Hippocampal formation (tissue), 2 donors: Measurements from ENCODE around the gene TAMALIN.
"Not testable (repeated sequence)": the region's sequence is repeated elsewhere in the genome, so short reads cannot be mapped to it uniquely, and the experiment has no call there.

Experiments used
- DNase-seq, 2 donors: peaks; one replicate each; lab custom pipeline; 2025; lab: John Stamatoyannopoulos, UW

The TAMALIN gene

DNA sequence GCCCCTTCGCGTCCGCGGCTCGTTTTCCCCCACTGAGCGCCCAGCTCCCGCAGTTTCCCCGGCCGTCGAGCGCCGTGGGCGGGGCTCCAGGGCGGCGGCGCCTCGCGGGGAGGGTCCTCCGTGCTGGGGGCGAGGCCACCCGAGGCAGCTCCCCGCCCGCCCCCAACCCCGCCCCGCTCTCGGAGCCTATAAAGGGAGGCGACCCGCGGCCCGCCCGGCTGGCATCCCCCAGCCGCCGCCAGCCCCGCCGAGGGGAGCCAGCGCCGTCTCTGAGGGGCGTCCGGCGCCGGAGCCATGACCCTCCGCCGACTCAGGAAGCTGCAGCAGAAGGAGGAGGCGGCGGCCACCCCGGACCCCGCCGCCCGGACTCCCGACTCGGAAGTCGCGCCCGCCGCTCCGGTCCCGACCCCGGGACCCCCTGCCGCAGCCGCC lies at the start of gene TAMALIN:
TAMALIN (plus strand) TSS at position 221 of the 432 bp plus-strand sequence; CDS start at position 295, 74 bp downstream.
- DNase-seq: no peak

DNA sequence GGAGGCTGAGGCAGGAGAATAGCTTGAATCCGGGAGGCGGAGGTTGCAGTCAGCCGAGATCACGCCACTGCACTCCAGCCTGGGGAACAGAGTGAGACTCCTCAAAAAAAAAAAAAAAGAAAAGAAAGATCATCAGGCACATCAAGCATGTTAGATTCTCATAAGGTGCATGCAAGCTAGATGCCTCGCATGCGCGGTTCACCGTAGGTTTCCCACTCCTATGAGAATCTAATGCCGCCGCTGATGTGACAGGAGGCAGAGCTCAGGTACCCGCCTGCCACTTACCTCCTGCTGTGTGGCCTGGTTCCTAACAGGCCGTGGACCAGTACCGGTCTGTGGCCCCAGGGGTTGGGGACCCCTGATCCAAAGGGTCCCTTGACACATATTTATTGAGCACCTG lies 48.2 kb upstream of the TAMALIN start:
- no peak for DNase-seq

DNA sequence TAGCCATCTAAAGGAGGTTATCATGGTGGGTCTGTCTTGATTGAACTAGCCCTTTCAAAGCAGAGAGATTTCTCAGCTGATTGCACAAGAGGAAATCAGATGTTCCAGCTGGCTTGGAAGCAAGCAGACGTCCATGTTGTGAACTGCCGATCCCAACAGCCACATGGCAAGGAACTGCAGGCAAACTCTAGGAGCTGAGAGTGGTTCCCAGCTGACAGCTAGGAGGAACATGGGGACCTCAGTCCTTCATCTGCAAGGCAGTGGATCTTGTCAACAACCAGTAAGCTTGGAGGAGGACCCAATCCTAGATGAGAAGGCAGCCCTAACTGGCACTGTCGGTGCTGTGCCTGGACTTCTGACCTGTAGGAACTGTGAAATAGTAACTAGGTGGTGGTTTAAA lies 47.5 kb upstream of the TAMALIN start:
- no peak for DNase-seq

- DNase-seq: no peak
These were observed 46.8 kb upstream of the TAMALIN start for GRCh38 chr12:51959921-51960320.

DNA sequence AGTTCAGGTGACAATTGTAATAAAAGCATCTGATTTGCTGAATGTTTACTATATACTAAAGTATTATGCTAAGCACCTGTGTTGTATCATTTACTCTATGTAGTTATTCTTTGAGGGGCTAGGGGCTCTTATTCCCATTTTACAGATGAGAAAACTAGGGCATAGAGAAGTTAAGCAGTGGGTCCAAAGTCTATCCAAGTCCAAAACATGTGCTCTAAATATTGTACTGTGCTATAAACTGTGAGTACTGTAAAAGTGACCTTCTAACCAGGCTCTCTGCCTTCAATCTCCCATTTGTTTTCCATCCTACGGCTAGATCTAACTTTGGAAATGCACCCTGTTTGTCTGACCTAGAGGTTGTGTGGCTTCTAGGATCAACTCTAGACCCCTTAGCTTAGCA lies 46.3 kb upstream of the TAMALIN start:
- no peak for DNase-seq

- DNase-seq: no peak
These were observed 45.9 kb upstream of the TAMALIN start for GRCh38 chr12:51960890-51961289.

DNA sequence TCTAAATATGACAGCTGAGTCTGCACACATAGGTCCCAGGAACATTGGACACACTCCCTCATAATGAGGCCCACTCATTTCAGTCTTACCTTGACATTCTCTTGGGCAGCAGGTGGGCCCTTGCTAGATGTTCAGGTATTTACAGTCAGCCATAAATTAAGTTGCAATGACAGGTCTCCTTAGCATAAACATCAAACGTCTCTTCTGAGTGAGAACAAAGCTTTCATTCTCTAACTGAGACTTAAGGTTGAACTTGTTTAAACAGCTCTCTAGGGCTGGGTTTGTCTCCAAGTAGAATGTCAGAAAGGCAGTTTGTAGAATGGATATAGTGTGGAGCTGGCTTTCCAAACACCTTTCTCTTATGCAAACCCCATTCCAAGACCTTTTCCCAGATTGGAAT lies 44.9 kb upstream of the TAMALIN start:
- no peak for DNase-seq

GRCh38 chr12:51962737-51963136 lies 44.0 kb upstream of the TAMALIN start:
- no peak for DNase-seq

DNA sequence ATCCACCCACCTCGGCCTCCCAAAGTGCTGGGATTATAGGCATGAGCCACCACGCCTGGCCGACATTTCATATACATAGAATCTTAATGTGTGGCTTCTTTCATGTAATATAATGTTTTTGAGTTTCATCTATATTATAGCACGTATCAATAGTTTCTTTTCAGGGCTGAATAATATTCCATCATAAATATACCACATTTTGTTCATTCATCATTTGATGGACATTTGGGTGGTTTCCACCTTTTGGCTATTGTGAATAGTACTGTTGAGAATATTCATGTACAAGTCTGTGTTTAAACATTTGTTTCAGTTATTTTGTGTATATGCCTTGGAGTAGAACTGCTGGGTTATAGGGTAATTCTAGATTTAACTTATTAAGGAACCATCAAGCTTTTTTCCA lies 43.3 kb upstream of the TAMALIN start:
- no peak for DNase-seq

GRCh38 chr12:51969643-51970042 lies 37.1 kb upstream of the TAMALIN start:
- DNase-seq: no peak

GRCh38 chr12:51970904-51971646 lies 35.7 kb upstream of the TAMALIN start:
- DNase-seq: no peak

- DNase-seq: no peak
These were observed 34.9 kb upstream of the TAMALIN start for GRCh38 chr12:51971679-51972421.

GRCh38 chr12:51972422-51972812 lies 34.3 kb upstream of the TAMALIN start:
- DNase-seq: no peak

DNA sequence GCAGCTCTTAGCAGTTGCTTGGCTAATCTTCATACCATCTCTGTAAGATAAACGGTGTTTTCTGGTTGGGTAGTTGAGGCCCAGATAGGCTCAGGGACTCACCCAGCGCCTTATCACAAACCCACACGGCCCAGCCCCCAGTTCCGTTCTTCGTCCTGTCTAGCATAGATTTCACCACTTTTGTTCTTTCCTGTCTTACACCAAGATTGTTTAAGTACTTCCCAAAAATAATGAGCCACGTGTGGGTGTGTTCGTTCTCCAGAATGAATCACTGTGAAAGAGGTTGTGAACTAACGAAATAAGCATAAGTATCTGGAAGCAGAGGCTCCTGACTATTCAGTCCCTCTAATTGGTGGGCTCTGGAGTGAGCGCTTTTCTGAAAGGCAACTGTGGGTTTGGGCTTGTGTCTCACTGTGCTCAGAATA lies 33.9 kb upstream of the TAMALIN start:
- DNase-seq: peak in 1 of 2 donors; percentile 12

DNA sequence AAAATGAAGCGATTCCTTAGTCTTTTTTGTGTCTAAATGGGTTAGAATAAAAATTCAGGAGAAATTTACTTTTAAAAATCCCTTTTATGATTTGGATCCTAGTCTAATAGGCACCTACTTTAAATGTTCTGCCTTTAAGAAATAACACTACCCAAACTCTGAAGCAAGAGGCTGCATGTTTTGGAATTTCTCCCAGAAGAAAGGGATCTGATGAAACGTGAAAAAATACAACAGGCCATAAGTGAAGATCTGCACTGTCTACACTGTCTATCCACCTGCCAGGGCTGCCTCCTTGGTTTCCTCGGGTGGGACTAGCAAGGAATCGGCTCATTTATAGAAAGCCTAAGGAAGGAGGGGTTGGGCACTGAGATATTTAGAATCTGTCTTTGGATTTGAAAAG lies 33.2 kb upstream of the TAMALIN start:
- DNase-seq: no peak

DNA sequence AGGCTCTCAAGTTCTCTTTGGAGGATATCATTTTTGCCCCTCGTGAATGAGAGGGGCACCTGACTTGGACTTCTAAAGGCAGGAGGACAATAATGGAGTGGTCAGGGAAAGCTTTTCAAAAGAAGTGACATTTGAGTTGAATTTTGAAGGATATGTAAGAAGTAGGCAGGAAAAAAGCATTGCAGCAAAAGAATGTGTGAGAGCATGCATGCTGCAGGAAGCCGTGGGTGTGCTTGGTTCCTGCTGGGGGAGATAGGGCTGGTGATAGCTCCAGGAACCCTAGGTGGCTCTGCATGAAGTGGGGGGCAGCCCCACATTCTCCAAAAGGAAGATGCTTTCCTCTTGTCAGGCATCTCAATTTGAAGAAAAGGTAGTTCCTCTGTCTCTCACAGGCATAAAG lies 32.1 kb upstream of the TAMALIN start:
- DNase-seq: no peak

- DNase-seq: no peak
These were observed 31.6 kb upstream of the TAMALIN start for GRCh38 chr12:51975196-51975595.

- DNase-seq: no peak
These were observed 30.2 kb upstream of the TAMALIN start for GRCh38 chr12:51976376-51977160.

- DNase-seq: no peak
These were observed 29.4 kb upstream of the TAMALIN start for GRCh38 chr12:51977320-51977753.

GRCh38 chr12:51979306-51979705 lies 27.4 kb upstream of the TAMALIN start:
- DNase-seq: not testable (repeated sequence)

- peak; percentile 38 to 55 for DNase-seq
These were observed 26.5 kb upstream of the TAMALIN start for GRCh38 chr12:51980051-51980808.

DNA sequence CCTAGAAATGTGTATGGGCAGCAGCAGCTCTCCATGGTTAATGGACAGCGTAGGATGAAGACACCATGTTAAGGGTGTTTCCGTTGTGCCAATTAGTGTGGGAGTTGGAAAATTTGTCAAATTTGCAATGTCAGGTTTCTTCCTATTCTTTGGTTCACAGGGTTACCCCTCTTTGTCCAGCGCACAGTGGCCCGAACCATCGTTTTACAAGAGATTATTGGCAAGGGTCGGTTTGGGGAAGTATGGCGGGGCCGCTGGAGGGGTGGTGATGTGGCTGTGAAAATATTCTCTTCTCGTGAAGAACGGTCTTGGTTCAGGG lies 26.0 kb upstream of the TAMALIN start:
- DNase-seq: no peak
